K562 (cell line): ENCODE measurements around the gene ACOT7. TPM values are rescaled to one million over a fixed set of nuclear protein-coding genes. Genes with fewer than 3 reads are reported as not detected.
A peak's percentile ranks its signal among the peaks of the same experiment; 100 is the strongest.

Experiments used
- ATAC-seq: fragments of 200-7000 bp; cut with Tn5 transposase; 3 replicates; pipeline ENCODE4 v1.9.1; 2020; ENCODE audit warnings: moderate library complexity
- BruUV-seq: library from RNA; stranded (reverse); fragments of 400-500 nt; replicated peaks from 2 replicates; lab custom pipeline; 2021; lab: Mats Ljungman, UMichigan
- CTCF ChIA-PET: fragments of 300-600 bp; formaldehyde crosslinking; extraction: SDS; loops from one replicate; lab custom pipeline; 2021; ENCODE audit warnings: low intra/inter-chr PET ratio; lab: Yijun Ruan, JAX
- POLR2A ChIA-PET: fragments of 300-600, 350-650 bp; sonication (Branson Sonifier 250); formaldehyde crosslinking; extraction: SDS; loops from one replicate; lab custom pipeline; 2021; ENCODE audit warnings: antibody characterized with exemption, inconsistent platforms; lab: Yijun Ruan, JAX
- DNase-seq, 4 experiments: peaks; one replicate each; pipeline versions ENCODE4 v3.0.0 to v3.0.0-alpha.2; 2011 to 2018; ENCODE audit warnings: low spot score in 3 of 4, mixed read lengths in 3 of 4; ENCODE audit errors: extremely low read depth in 1 of 4
- FAIRE-seq: peaks from 2 replicates; lab custom pipeline; 2011; peaks lifted over from hg19 to GRCh38; lab: Jason Lieb, UNC
- H2AFZ ChIP-seq: 2 replicates; pipeline ENCODE4 v1.6.0; 2011; ENCODE audit warnings: low read depth, low read length, control low read depth, inconsistent platforms
- H3K27ac ChIP-seq: fragments of 200-600 bp; 3 replicates; pipeline ENCODE4 v1.8.0; 2011; ENCODE audit warnings: low read depth, mild to moderate bottlenecking, control low read depth, inconsistent platforms, low read length, moderate library complexity, mixed read lengths; ENCODE audit errors: extremely low read depth
- H3K27me3 ChIP-seq, 2 experiments: fragments of 300-600 bp in 1 of 2; 2 replicates in 1 of 2; 3 replicates in 1 of 2; pipeline versions ENCODE4 v1.6.0 to v1.8.0; 2011; ENCODE audit warnings: inconsistent platforms in 2 of 2, low read length in 2 of 2, mild to moderate bottlenecking in 1 of 2, mixed read lengths in 1 of 2, moderate library complexity in 1 of 2; ENCODE audit not compliant: control insufficient read depth in 2 of 2, insufficient read depth in 2 of 2
- H3K36me3 ChIP-seq: fragments of 300-600 bp; 3 replicates; pipeline ENCODE4 v1.8.0; 2011; ENCODE audit warnings: mild to moderate bottlenecking, low read length, inconsistent platforms; ENCODE audit not compliant: control insufficient read depth, insufficient read depth
- H3K4me1 ChIP-seq, 2 experiments: fragments of 200-600 bp in 1 of 2; replicated peaks in 1 of 2; 2 replicates in 1 of 2; 3 replicates in 1 of 2; pipeline versions ENCODE4 v1.5.1 to v1.8.0; 2011; ENCODE audit warnings: inconsistent platforms in 2 of 2, low read length in 2 of 2, mild to moderate bottlenecking in 1 of 2, mixed read lengths in 1 of 2, moderate library complexity in 1 of 2; ENCODE audit not compliant: control insufficient read depth in 2 of 2, insufficient read depth in 2 of 2
- H3K4me2 ChIP-seq: 2 replicates; pipeline ENCODE4 v1.6.1; 2011; ENCODE audit warnings: low read length, control low read depth, inconsistent platforms, mixed read lengths; ENCODE audit not compliant: insufficient read depth
- H3K4me3 ChIP-seq: fragments of 200-600 bp; sonication (generic), shearing (Covaris generic); 2 replicates; pipeline ENCODE4 v1.5.1; 2016; ENCODE audit warnings: control low read depth, inconsistent platforms
- H3K79me2 ChIP-seq: fragments of 200-600 bp; 3 replicates; pipeline ENCODE4 v1.8.0; 2011; ENCODE audit warnings: low read length, inconsistent platforms; ENCODE audit not compliant: control insufficient read depth, insufficient read depth
- H3K9ac ChIP-seq, 2 experiments: 2 replicates each; pipeline versions ENCODE4 v1.6.0 to v1.6.1; 2011; ENCODE audit warnings: low read depth in 2 of 2, low read length in 2 of 2, control low read depth in 1 of 2, inconsistent platforms in 1 of 2, mild to moderate bottlenecking in 1 of 2, mixed read lengths in 1 of 2; ENCODE audit not compliant: insufficient read depth in 1 of 2
- H3K9me1 ChIP-seq: one replicate; pipeline ENCODE4 v1.6.0; 2011; ENCODE audit warnings: inconsistent platforms, mild to moderate bottlenecking, low read length, moderate library complexity; ENCODE audit not compliant: control insufficient read depth, insufficient read depth
- H3K9me3 ChIP-seq: replicated peaks from 2 replicates; pipeline ENCODE4 v1.5.1; 2011; ENCODE audit warnings: low read depth, low read length, inconsistent platforms; ENCODE audit not compliant: control insufficient read depth, insufficient read depth
- H4K20me1 ChIP-seq: replicated peaks from 2 replicates; pipeline ENCODE4 v1.6.1; 2011; ENCODE audit warnings: low read length, inconsistent platforms, mixed read lengths; ENCODE audit not compliant: control insufficient read depth, insufficient read depth
- ILK ChIP-seq: fragments of 450-650 bp; IDR thresholded peaks from 2 replicates; pipeline ENCODE4 v1.6.1; 2016; ENCODE audit warnings: missing genetic modification characterization, low read depth, mild to moderate bottlenecking, missing compliant biosample characterization, moderate library complexity, borderline replicate concordance
- NR1H2 ChIP-seq: sonication (generic); formaldehyde crosslinking; IDR thresholded peaks from 2 replicates; pipeline ENCODE4 v1.4.0; 2020; ENCODE audit warnings: mild to moderate bottlenecking, missing genetic modification reagents
- POLR2G ChIP-seq: fragments of 200-400 bp; formaldehyde crosslinking; IDR thresholded peaks from 2 replicates; pipeline ENCODE4 v1.6.1; 2017; ENCODE audit warnings: low read depth, mild to moderate bottlenecking, antibody characterized with exemption, low read length, moderate library complexity
- RAD21 ChIP-seq, 2 experiments: fragments of 250-450 bp in 1 of 2; fragments of 450-650 bp in 1 of 2; sonication (Bioruptor Pico) in 1 of 2; formaldehyde crosslinking in 1 of 2; IDR thresholded peaks in 1 of 2; conservative IDR thresholded peaks in 1 of 2; 2 replicates each; pipeline versions ENCODE4 v1.4.0 to v1.8.0; 2020 to 2022; ENCODE audit warnings: mild to moderate bottlenecking in 2 of 2, moderate library complexity in 1 of 2
- WGBS: fragments of 100-300 bp; shearing (Covaris generic); methylation state at CpG from one replicate; pipeline ENCODE4 v1.1.6; 2016; ENCODE audit warnings: low coverage, mixed read lengths; ENCODE audit not compliant: insufficient coverage; ENCODE audit errors: missing lambda C conversion rate; 5-methylcytosine and 5-hydroxymethylcytosine counted together
- in situ Hi-C: fragments of 300-500 bp; cut with MboI; formaldehyde crosslinking; loops from 4 replicates; pipeline ENCODE4 v1.15.0; 2018; ENCODE audit warnings: inconsistent platforms, mixed read lengths
- intact Hi-C: fragments of 100-400 bp; cut with micrococcal nuclease; formaldehyde crosslinking; loops from 2 replicates; pipeline ENCODE4 v1.14.2; 2022
- polyA plus RNA-seq, 8 experiments: library from polyadenylated mRNA; depleted of rRNA in 4 of 8; stranded (reverse) in 5 of 8; unstranded in 3 of 8; fragments of >200 nt; fragmentation: Nextera tagmentation in 2 of 8; fragmentation: Illumina TruSeq in 1 of 8; extraction: Ambion mirVana in 2 of 8; extraction: Trizol in 1 of 8; gene quantifications; 2 replicates each; pipeline versions ENCODE4 v1.2.1 to v1.2.3, GENCODE V29; 2011 to 2014; ENCODE audit warnings: inconsistent platforms in 1 of 8, missing spikeins in 1 of 8
- total RNA-seq, 7 experiments: library from RNA; depleted of rRNA in 6 of 7; stranded (reverse); fragments of >200 nt in 6 of 7; fragmentation: Illumina TruSeq in 2 of 7; extraction: Trizol in 2 of 7; gene quantifications; 2 replicates each; pipeline versions ENCODE4 v1.2.1 to v1.2.3, GENCODE V29; 2011 to 2021; ENCODE audit warnings: low replicate concordance in 1 of 7

Gene ACOT7
- total and polyA plus RNA-seq, 9 of the 15 experiments (the other 6 are each of a cell fraction or from before 2014, with no cell fraction given) = 7.0 to 92.6 (median 37.2) TPM

GRCh38 chr1:6262555-6263420 lies 130.8 kb downstream of the ACOT7 start:
- DNase-seq = no peak
- in situ Hi-C loops (loop anchor here (25.0 kb wide), 1 partner anchor 950 kb away; no protein-coding TSS in a partner anchor), intact Hi-C loops (no loop called here)
- Histone ChIP-seq H3K4me2 (no peak overlapping the region), H3K27ac (no peak overlapping the region), H3K9ac (peak overlapping the region in 1 of 2 experiments; percentile 61; a peak in 1 of 4 replicates), H3K4me1 (peaks cover 0 to 66% of the 10 kb centered on the region in 2 experiments; a peak in 3 of 5 replicates), H3K9me3 (no peaks in the 10 kb centered on the region), H3K79me2 (no peaks in the 10 kb centered on the region), H3K4me3 (no peak overlapping the region), H2AFZ (no peak overlapping the region), H4K20me1 (peaks cover 29% of the 10 kb centered on the region), H3K9me1 (no peaks in the 10 kb centered on the region), H3K27me3 (peaks cover 0 to 10% of the 10 kb centered on the region in 2 experiments; a peak in 2 of 5 replicates), H3K36me3 (no peaks in the 10 kb centered on the region; the same call in 1 of the 3 replicates)
- WGBS = 64% methylated on average over 25 of the region's 25 CpGs
- TF ChIP-seq POLR2G (0 out of 2 replicates have a peak, but pooled peaks have one; percentile 28), ILK (tag) (no peak), RAD21 (CRISPR knock-in tag; conservative IDR thresholded peaks at IDR 0.05 in 1 of 2, IDR thresholded peaks at IDR 0.05 in 1 of 2) (no peak), NR1H2 (CRISPR knock-in tag) (no peak)
- ChIA-PET POLR2A (interaction anchor here (0.6 to 0.7 kb wide), 2 partner anchors 63 to 86 kb away, joined by 3 to 4 read pairs; no protein-coding TSS in a partner anchor), CTCF (no interaction called here)
- BruUV-seq = no TSS peak
- no peak for ATAC-seq
- no peak for FAIRE-seq
